ENCODE data around the gene SWT1.
A peak's percentile ranks its signal among the peaks of the same experiment; 100 is the strongest.

SWT1 gene

DNA sequence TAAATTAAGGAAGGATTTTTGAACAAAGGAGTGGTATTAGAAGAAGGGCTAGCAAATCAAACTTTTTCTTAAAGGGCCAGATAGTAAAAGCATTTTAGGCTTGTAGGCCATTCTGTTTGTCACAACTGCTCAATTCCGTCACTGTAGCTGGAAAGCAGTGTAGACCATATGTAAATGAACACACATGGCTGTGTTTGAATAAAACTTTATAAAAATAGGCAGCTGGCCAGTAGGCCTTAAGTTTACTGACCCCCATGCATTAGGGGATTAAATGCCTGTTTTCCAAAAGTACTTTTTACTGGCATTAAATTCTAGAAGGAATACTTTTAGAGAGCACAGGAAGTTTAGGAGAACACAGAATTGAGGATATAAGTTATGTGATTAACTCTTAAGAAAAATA lies 151.2 kb downstream of the SWT1 start:
- no peak overlapping the region for H3K4me3 ChIP-seq (ENCODE audit: low read length)
- no peaks in the 10 kb centered on the region for H3K4me1 ChIP-seq (ENCODE audit: control insufficient read depth, insufficient read depth, low read length)
- no peak overlapping the region for H3K27ac ChIP-seq (ENCODE audit: low read length)
- WGBS (ENCODE audit: insufficient coverage, insufficient read length) = no CpG with 5 or more reads among the region's 1 CpG
- no peak for DNase-seq (ENCODE audit: low read depth, low spot score)
- no peaks in the 10 kb centered on the region for H3K27me3 ChIP-seq (ENCODE audit: control insufficient read depth, insufficient read depth, low read length)
- H3K9me3 ChIP-seq (ENCODE audit: control insufficient read depth, insufficient read depth, low read length) = no peaks in the 10 kb centered on the region
- H3K36me3 ChIP-seq (ENCODE audit: control insufficient read depth, insufficient read depth, low read length) = peaks cover 14% of the 10 kb centered on the region; the same call in 1 of the 2 replicates

DNA sequence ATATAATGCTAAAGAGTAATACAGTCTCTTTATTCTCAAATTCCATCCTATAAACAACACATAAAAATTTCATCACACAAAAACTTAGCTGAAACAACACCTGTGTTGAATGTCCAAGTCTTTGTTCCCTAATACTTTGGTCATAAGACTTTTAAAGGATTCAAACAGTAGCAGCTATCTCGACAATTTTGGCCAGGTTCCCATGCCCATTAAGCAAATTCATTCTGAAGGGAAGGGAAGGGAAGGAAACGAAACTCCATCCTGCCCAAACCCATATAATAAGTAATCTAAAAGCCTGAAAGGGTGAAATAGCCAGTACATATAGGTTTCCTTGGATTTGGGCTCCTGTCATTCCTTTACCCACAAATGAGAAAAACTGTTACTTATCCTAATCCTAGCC lies 152.6 kb downstream of the SWT1 start:
- Histone ChIP-seq H3K27ac (ENCODE audit: low read length) (no peak overlapping the region), H3K4me3 (ENCODE audit: low read length) (no peak overlapping the region), H3K27me3 (ENCODE audit: control insufficient read depth, insufficient read depth, low read length) (no peaks in the 10 kb centered on the region), H3K9me3 (ENCODE audit: control insufficient read depth, insufficient read depth, low read length) (no peaks in the 10 kb centered on the region), H3K4me1 (ENCODE audit: control insufficient read depth, insufficient read depth, low read length) (no peaks in the 10 kb centered on the region), H3K36me3 (ENCODE audit: control insufficient read depth, insufficient read depth, low read length) (peaks cover 14% of the 10 kb centered on the region; the same call in 1 of the 2 replicates)
- WGBS (ENCODE audit: insufficient coverage, insufficient read length) = no CpG with 5 or more reads among the region's 2 CpGs
- no peak for DNase-seq (ENCODE audit: low read depth, low spot score)

DNA sequence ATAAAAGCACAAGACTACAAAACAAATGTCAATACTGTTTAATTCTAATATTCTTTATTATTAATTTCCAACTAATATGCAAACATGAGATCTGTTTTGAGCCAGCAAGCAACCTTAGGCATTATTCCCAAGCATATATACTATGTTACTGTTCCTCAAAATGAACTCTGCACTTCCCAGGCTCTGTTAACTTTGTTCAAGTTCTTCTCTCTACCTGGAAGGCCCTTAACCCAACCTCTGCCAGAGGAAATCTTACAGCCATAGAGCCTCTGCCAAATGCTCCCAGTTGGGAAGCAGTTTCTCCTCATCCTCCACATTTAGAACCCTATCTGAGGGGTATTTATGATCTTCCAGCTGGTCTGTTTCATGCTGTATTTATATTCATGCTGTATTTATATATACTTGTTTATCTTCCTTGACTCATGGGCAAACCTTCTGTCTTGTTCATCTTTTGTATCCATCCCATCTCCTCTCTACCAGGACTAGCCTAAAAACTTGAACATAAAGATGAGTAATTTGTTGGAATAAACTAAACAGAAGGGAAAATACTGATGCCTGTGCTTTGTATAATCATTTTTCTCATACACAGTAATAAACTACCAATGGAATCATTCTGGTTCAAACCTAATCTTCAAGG lies 154.7 kb downstream of the SWT1 start:
- Histone ChIP-seq H3K4me3 (ENCODE audit: low read length) (no peak overlapping the region), H3K36me3 (ENCODE audit: control insufficient read depth, insufficient read depth, low read length) (peaks cover 6% of the 10 kb centered on the region; the same call in 1 of the 2 replicates), H3K27ac (ENCODE audit: low read length) (no peak overlapping the region), H3K9me3 (ENCODE audit: control insufficient read depth, insufficient read depth, low read length) (no peaks in the 10 kb centered on the region), H3K4me1 (ENCODE audit: control insufficient read depth, insufficient read depth, low read length) (no peaks in the 10 kb centered on the region), H3K27me3 (ENCODE audit: control insufficient read depth, insufficient read depth, low read length) (no peaks in the 10 kb centered on the region)
- no peak for DNase-seq (ENCODE audit: low read depth, low spot score)

DNA sequence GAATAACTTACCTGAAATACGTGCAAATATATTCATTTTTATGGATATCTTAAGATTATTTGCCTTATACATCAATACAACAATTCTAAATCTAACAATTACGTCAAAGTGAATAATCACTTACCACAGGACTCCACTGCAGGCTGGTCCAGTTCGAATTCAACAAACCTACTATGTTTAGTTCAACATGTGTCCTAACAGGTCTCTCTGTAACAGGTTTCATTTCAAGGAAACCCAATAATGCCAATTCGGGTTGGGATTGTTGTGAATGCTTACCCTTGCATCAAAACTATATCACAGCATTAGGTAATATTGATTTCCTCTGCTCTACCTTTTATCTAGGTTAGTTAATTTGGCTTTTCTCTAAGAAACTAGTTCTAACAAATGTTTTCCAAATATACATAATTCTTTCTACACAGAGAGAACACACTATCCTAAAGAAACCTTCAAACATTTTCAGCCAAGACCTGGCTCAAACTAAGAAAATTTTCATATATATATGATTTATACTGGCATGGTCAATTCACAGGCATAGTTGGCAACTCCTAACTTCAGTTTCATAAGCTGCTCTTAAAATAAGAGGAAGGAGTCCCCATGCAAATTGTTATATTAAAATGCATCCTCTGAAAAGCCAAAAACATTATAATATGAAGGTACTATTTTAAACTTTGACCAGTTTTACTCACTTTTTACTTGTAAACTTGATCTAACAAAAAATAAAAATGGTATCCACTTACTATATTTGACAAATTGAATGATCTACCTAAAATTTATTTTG lies 155.6 kb downstream of the SWT1 start:
- no peak overlapping the region for H3K4me3 ChIP-seq (ENCODE audit: low read length)
- peaks cover 3% of the 10 kb centered on the region; the same call in 1 of the 2 replicates for H3K36me3 ChIP-seq (ENCODE audit: control insufficient read depth, insufficient read depth, low read length)
- no CpG with 5 or more reads among the region's 4 CpGs for WGBS (ENCODE audit: insufficient coverage, insufficient read length)

DNA sequence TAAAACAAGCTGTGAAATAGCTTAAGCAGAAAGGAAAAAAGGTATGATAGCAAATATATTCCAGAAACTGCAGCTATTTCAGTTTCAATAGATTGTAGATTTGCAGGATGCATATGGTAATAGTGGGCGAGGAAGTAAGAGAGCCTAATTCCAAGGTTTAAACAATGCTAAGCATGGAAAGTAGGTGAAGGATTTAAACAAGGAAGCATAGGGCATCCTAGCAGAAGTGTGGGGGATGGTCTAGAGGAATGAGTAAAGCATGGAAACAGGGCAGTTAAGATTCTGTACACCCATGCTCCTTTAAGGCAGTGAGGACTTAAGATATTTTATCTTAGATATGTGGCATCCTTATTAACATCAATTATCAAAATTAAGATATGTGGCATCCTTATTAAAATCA lies 157.4 kb downstream of the SWT1 start:
- no peaks in the 10 kb centered on the region for H3K4me1 ChIP-seq (ENCODE audit: control insufficient read depth, insufficient read depth, low read length)
- H3K27me3 ChIP-seq (ENCODE audit: control insufficient read depth, insufficient read depth, low read length) = no peaks in the 10 kb centered on the region
- no peak overlapping the region for H3K27ac ChIP-seq (ENCODE audit: low read length)
- DNase-seq (ENCODE audit: low read depth, low spot score) = no peak
- no peak overlapping the region; the same call in 1 of the 2 replicates for H3K4me3 ChIP-seq (ENCODE audit: low read length)
- no peaks in the 10 kb centered on the region for H3K36me3 ChIP-seq (ENCODE audit: control insufficient read depth, insufficient read depth, low read length)
- WGBS (ENCODE audit: insufficient coverage, insufficient read length) = no CpG with 5 or more reads among the region's 1 CpG
- no peaks in the 10 kb centered on the region for H3K9me3 ChIP-seq (ENCODE audit: control insufficient read depth, insufficient read depth, low read length)

More for the DNA sequence above, 155.6 kb downstream of the SWT1 start:
- Histone ChIP-seq H3K4me1 (ENCODE audit: control insufficient read depth, insufficient read depth, low read length) (no peaks in the 10 kb centered on the region), H3K27me3 (ENCODE audit: control insufficient read depth, insufficient read depth, low read length) (no peaks in the 10 kb centered on the region), H3K9me3 (ENCODE audit: control insufficient read depth, insufficient read depth, low read length) (no peaks in the 10 kb centered on the region), H3K27ac (ENCODE audit: low read length) (no peak overlapping the region)
- no peak for DNase-seq (ENCODE audit: low read depth, low spot score)

DNA sequence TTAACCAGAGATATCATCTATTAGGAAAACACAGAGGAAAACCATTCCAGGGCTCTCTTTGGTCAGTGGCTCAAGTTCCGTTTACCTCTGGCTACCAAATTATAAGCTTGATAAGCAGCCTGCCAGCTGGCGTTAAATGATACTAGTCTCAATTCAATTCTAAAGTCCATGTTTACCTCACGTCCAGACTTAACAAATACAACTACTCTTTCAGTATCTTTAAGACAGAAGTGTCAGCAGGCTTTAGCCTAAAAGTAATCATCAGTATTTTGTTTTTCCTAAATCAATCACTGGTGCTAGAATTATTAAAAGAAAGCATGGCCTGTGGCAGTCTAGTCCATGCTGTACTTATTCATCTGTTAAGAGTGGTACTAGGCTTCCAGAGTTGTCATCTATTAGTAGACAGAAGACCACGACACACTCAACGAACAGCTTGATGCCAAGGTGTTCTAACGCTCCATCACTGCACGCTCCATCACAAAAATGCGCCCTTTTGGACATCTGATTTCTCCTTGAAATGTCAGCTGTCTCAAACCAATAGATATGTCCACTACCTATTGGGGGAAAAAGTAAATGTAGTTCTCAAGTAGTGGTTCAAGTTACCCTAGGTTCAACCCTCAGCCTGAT lies 158.6 kb downstream of the SWT1 start:
- peak overlapping the region; percentile 94; the same call in 1 of the 2 replicates for H3K4me3 ChIP-seq (ENCODE audit: low read length)
- H3K27ac ChIP-seq (ENCODE audit: low read length) = no peak overlapping the region
- no peaks in the 10 kb centered on the region for H3K9me3 ChIP-seq (ENCODE audit: control insufficient read depth, insufficient read depth, low read length)
- no peaks in the 10 kb centered on the region for H3K27me3 ChIP-seq (ENCODE audit: control insufficient read depth, insufficient read depth, low read length)
- H3K4me1 ChIP-seq (ENCODE audit: control insufficient read depth, insufficient read depth, low read length) = no peaks in the 10 kb centered on the region
- WGBS (ENCODE audit: insufficient coverage, insufficient read length) = no CpG with 5 or more reads among the region's 8 CpGs
- H3K36me3 ChIP-seq (ENCODE audit: control insufficient read depth, insufficient read depth, low read length) = no peaks in the 10 kb centered on the region
- no peak for DNase-seq (ENCODE audit: low read depth, low spot score)

DNA sequence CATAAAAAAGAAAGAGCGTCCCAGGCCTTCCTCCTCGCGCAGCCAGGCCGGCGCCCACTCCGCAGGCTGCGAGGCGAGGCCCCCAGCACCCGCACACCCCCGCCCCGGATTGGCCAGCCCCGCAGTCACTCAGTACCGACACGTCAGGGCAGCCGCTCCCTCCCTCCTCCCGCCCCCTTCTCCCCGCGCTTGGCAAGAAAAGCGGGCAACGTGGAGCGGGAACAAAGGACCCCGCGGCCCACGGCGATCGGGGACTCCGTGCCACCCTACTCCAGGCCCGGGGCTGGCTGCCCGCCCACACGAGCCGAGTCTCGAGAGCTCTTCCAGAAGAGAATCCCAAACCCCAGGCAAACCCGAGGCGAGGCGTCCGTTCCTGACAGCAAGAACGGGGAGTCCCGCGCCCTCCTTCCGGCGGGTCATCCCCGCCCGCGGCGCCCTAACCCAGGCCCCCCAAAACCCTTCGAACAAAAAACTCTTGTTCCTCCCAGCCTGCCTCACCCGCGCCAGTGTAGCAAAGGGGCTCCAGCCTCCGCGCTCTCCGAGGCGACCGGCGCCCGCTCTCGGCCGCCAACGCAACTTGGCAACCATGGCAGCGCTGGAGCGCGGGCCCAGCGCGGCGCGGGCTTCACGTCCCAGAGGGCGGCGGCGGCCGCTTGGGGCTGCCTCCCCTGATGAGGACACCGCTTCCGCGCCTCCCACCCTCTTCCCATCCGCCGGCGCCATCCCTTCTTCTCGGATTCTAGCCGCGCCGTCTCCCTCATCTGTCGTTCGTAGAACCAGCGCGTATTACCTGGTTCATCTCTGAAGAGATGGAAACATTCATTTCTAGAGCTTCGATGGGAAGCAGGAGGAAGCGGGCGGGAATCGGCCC lies 159.4 kb downstream of the SWT1 start:
- Histone ChIP-seq H3K9me3 (ENCODE audit: control insufficient read depth, insufficient read depth, low read length) (no peaks in the 10 kb centered on the region), H3K27me3 (ENCODE audit: control insufficient read depth, insufficient read depth, low read length) (no peaks in the 10 kb centered on the region), H3K27ac (ENCODE audit: low read length) (no peak overlapping the region), H3K4me3 (ENCODE audit: low read length) (peak overlapping the region; percentile 94), H3K4me1 (ENCODE audit: control insufficient read depth, insufficient read depth, low read length) (no peaks in the 10 kb centered on the region), H3K36me3 (ENCODE audit: control insufficient read depth, insufficient read depth, low read length) (no peaks in the 10 kb centered on the region)
- WGBS (ENCODE audit: insufficient coverage, insufficient read length) = no CpG with 5 or more reads among the region's 88 CpGs
- no peak for DNase-seq (ENCODE audit: low read depth, low spot score)

DNA sequence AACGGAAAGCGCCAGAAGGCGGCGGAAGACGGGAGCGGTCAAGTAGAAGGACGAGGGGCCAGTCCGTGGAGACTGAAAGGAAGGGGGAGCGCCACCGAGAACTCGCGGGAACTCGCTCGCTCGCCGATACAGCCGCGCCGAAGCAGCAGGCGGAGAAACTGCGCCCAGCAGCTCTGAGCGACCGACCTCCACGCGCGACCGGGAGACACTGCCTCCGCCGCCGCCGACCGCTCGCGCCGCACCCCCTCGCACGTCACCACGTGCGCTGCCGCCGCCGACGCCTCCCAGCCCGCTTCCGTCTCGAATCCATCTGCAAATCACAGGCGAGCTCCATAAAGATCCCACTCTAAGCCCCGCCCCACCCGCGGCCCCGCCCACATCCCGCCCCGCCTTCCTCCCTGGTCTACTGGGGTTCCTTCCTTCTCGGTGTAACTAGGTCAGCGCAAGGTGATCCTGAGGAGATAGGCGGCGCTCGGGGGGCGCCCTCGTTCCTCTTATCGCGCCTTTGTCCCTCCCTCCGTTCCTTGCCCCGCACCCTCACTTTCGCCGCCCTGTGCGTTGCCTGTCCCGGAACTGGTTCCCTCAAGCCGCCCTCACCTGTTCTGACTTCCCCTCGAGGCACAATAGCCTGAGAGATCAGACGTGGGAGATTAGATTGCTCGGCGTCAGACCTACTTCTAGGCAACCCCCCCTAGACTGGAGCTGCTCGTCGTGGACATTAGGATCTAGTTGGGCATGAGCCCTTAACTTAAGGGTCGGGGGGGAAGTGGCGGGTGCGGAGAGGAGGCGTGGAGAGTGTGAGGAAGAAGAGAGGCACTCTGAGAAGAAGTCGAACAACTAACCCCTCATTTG lies 160.3 kb downstream of the SWT1 start, which contains the start of gene IVNS1ABP:
Gene IVNS1ABP (minus strand): TSS at position 210 of the 852 bp plus-strand sequence. CDS start 7,750 bp downstream, outside the sequence.
- no peaks in the 10 kb centered on the region for H3K4me1 ChIP-seq (ENCODE audit: control insufficient read depth, insufficient read depth, low read length)
- peak within 1 kb of the TSS; percentile 94 for H3K4me3 ChIP-seq (ENCODE audit: low read length)
- H3K27me3 ChIP-seq (ENCODE audit: control insufficient read depth, insufficient read depth, low read length) = no peaks in the 10 kb centered on the region
- no CpG with 5 or more reads among the region's 80 CpGs for WGBS (ENCODE audit: insufficient coverage, insufficient read length)
- peak; percentile 88 for DNase-seq (ENCODE audit: low read depth, low spot score)
- H3K9me3 ChIP-seq (ENCODE audit: control insufficient read depth, insufficient read depth, low read length) = no peaks in the 10 kb centered on the region
- H3K36me3 ChIP-seq (ENCODE audit: control insufficient read depth, insufficient read depth, low read length) = no peaks in the 10 kb centered on the region
- H3K27ac ChIP-seq (ENCODE audit: low read length) = no peak within 1 kb of the TSS

DNA sequence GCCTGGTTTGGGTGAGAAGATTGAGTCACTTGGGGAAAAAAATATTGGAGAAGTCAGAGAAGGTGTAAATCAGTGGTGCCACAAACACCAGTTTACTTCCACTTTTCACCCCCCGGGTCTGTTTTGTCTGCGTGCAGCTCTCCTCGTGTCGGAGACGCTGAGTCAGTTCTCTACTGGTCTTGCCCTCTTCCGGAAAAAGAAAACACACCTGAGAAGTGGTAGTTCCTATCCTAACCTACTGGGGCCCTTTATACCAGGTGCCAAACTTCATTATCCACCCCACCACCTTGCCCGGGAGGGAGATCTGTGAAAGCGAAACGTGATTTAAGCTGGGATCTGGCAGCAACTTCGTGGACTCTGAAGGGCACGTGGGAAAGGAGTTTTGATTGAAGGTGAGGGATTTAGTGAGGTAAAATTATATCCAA lies 160.9 kb downstream of the SWT1 start:
- no peaks in the 10 kb centered on the region for H3K9me3 ChIP-seq (ENCODE audit: control insufficient read depth, insufficient read depth, low read length)
- H3K36me3 ChIP-seq (ENCODE audit: control insufficient read depth, insufficient read depth, low read length) = no peaks in the 10 kb centered on the region
- no CpG with 5 or more reads among the region's 11 CpGs for WGBS (ENCODE audit: insufficient coverage, insufficient read length)
- peak overlapping the region; percentile 29; the same call in 1 of the 2 replicates for H3K4me3 ChIP-seq (ENCODE audit: low read length)
- H3K4me1 ChIP-seq (ENCODE audit: control insufficient read depth, insufficient read depth, low read length) = no peaks in the 10 kb centered on the region
- H3K27ac ChIP-seq (ENCODE audit: low read length) = no peak overlapping the region
- no peak for DNase-seq (ENCODE audit: low read depth, low spot score)
- no peaks in the 10 kb centered on the region for H3K27me3 ChIP-seq (ENCODE audit: control insufficient read depth, insufficient read depth, low read length)

Data from iPS DF 6.9 (cell line).